PC-9 (cell line): ENCODE measurements around the gene DPEP3. TPM values are rescaled to one million over a fixed set of nuclear protein-coding genes. Genes with fewer than 3 reads are reported as not detected.

Experiments
- BruUV-seq: library from RNA; stranded (reverse); fragments of 400-500 nt; replicated peaks from 2 replicates; lab custom pipeline; 2021; lab: Mats Ljungman, UMichigan
- CTCF ChIA-PET: fragments of 300-600 bp; sonication (Branson Sonifier 250); formaldehyde crosslinking; loops from one replicate; lab custom pipeline; 2022; ENCODE audit warnings: antibody characterized with exemption; lab: Charles Lee
- POLR2A ChIA-PET: fragments of 300-600 bp; sonication (Branson Sonifier 250); formaldehyde crosslinking; loops from one replicate; lab custom pipeline; 2022; ENCODE audit warnings: antibody characterized with exemption; ENCODE audit not compliant: unreplicated experiment; lab: Charles Lee
- DNase-seq, 2 experiments: peaks; one replicate each; pipeline versions ENCODE4 v3.0.0 to v3.0.0-alpha.2; 2015 to 2022; ENCODE audit warnings: mixed read lengths in 1 of 2
- H2AFZ ChIP-seq: fragments of 200-600 bp; sonication (generic); 2 replicates; pipeline ENCODE4 v1.8.1; 2017; ENCODE audit warnings: antibody characterized with exemption
- H3F3A ChIP-seq: fragments of 200-600 bp; sonication (generic); 2 replicates; pipeline ENCODE4 v1.8.1; 2017; ENCODE audit warnings: antibody characterized with exemption, mild to moderate bottlenecking, low read depth; ENCODE audit not compliant: insufficient read depth
- H3K27ac ChIP-seq: fragments of 200-600 bp; sonication (generic); 2 replicates; pipeline ENCODE4 v1.6.1; 2016; ENCODE audit warnings: mixed run types
- H3K27me3 ChIP-seq: fragments of 200-600 bp; sonication (generic); 2 replicates; pipeline ENCODE4 v1.6.1; 2016; ENCODE audit warnings: low read depth, mixed run types; ENCODE audit not compliant: insufficient read depth
- H3K36me3 ChIP-seq: fragments of 200-600 bp; sonication (generic); 2 replicates; pipeline ENCODE4 v1.6.1; 2016; ENCODE audit warnings: low read depth, mixed run types
- H3K4me1 ChIP-seq: fragments of 200-600 bp; sonication (generic); replicated peaks from 2 replicates; pipeline ENCODE4 v1.6.1; 2016; ENCODE audit warnings: mixed run types; ENCODE audit not compliant: insufficient read depth
- H3K4me2 ChIP-seq: fragments of 200-600 bp; sonication (generic); 2 replicates; pipeline ENCODE4 v1.6.1; 2017; ENCODE audit warnings: mixed run types
- H3K4me3 ChIP-seq: fragments of 200-600 bp; sonication (generic); 2 replicates; pipeline ENCODE4 v1.6.1; 2016; ENCODE audit warnings: mixed run types
- H3K79me2 ChIP-seq: fragments of 200-600 bp; sonication (generic); 2 replicates; pipeline ENCODE4 v1.6.1; 2017; ENCODE audit warnings: low read depth, mixed run types
- H3K9me2 ChIP-seq: fragments of 200-600 bp; sonication (generic); 2 replicates; pipeline ENCODE4 v1.8.1; 2017; ENCODE audit warnings: mild to moderate bottlenecking; ENCODE audit not compliant: insufficient read depth
- H3K9me3 ChIP-seq: fragments of 200-600 bp; sonication (generic); 2 replicates; pipeline ENCODE4 v1.8.1; 2016; ENCODE audit warnings: low read depth; ENCODE audit not compliant: insufficient read depth
- H4K20me1 ChIP-seq: fragments of 200-600 bp; sonication (generic); 2 replicates; pipeline ENCODE4 v1.8.1; 2017; ENCODE audit not compliant: insufficient read depth
- EZH2 ChIP-seq: fragments of 200-600 bp; sonication (generic); IDR thresholded peaks from 2 replicates; pipeline ENCODE4 v1.8.0; 2017; ENCODE audit warnings: antibody characterized with exemption, low read depth
- intact Hi-C: fragments of 100-400 bp; cut with micrococcal nuclease; formaldehyde crosslinking; loops from one replicate; pipeline ENCODE4 v1.10.0; 2022; ENCODE audit not compliant: unreplicated experiment
- total RNA-seq: library from RNA; stranded (reverse); gene quantifications from 2 replicates; pipeline ENCODE4 v1.2.3, GENCODE V29; 2021
- TF ChIP-seq, protein P1 (sequence below): fragments of 200-600 bp; sonication (generic); conservative IDR thresholded peaks from 2 replicates; pipeline ENCODE4 v1.6.1; 2017; ENCODE audit warnings: mixed run types, antibody characterized with exemption, mild to moderate bottlenecking, moderate library complexity

Gene DPEP3
- total RNA-seq, 1 experiment from 2014 or later = not detected

DNA sequence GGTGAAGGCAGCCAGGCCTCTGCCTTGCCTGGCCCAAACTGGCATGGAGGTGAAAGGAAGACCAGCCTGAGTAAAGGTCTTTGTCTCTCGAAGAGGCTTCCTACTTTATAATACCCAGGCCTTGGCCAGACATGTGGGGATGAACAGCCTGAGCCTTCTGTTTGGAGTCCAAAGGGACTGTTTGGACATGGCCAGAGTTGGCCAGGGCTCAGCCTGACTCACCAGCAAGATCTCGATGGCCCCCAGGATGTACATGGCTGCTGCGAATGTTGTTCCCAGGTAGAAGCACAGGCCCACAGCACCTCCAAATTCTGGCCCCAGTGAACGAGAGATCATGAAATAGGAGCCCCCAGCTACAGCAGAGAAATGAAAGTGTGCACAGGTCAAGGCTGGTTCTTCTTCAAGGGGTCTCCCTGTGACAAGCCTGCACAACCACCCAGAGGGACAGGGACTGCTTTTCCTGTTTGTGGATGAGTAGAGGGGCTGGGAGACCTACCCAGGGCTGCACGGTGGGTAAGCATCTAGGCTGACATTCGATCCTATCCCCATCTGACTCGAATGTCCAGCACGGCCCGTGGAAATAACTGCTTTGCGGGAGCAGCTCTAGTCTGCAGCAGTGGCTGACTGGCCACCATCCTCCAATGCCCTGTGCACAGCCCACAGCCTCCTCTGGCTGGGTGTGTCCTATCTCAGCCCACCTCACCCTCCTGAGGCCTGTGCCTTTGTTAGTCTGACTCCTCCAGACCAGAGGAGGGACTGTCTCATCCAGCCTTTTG lies 25.7 kb downstream of the DPEP3 start:
- TF ChIP-seq, protein P1, sequence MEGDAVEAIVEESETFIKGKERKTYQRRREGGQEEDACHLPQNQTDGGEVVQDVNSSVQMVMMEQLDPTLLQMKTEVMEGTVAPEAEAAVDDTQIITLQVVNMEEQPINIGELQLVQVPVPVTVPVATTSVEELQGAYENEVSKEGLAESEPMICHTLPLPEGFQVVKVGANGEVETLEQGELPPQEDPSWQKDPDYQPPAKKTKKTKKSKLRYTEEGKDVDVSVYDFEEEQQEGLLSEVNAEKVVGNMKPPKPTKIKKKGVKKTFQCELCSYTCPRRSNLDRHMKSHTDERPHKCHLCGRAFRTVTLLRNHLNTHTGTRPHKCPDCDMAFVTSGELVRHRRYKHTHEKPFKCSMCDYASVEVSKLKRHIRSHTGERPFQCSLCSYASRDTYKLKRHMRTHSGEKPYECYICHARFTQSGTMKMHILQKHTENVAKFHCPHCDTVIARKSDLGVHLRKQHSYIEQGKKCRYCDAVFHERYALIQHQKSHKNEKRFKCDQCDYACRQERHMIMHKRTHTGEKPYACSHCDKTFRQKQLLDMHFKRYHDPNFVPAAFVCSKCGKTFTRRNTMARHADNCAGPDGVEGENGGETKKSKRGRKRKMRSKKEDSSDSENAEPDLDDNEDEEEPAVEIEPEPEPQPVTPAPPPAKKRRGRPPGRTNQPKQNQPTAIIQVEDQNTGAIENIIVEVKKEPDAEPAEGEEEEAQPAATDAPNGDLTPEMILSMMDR = no peak
- no peak for TF ChIP-seq EZH2
- ChIA-PET CTCF (no interaction called here), POLR2A (no interaction called here)
- intact Hi-C loops = no loop called here
- Histone ChIP-seq H3K36me3 (no peaks in the 10 kb centered on the region), H3K27ac (no peak overlapping the region), H3K9me2 (no peaks in the 10 kb centered on the region), H3K27me3 (no peaks in the 10 kb centered on the region), H3K4me1 (no peaks in the 10 kb centered on the region), H3K9me3 (no peaks in the 10 kb centered on the region), H4K20me1 (no peaks in the 10 kb centered on the region), H3K4me3 (no peak overlapping the region), H3F3A (no peaks in the 10 kb centered on the region), H3K79me2 (no peaks in the 10 kb centered on the region), H3K4me2 (no peak overlapping the region), H2AFZ (no peak overlapping the region)
- no TSS peak for BruUV-seq
- no peak for DNase-seq

DNA sequence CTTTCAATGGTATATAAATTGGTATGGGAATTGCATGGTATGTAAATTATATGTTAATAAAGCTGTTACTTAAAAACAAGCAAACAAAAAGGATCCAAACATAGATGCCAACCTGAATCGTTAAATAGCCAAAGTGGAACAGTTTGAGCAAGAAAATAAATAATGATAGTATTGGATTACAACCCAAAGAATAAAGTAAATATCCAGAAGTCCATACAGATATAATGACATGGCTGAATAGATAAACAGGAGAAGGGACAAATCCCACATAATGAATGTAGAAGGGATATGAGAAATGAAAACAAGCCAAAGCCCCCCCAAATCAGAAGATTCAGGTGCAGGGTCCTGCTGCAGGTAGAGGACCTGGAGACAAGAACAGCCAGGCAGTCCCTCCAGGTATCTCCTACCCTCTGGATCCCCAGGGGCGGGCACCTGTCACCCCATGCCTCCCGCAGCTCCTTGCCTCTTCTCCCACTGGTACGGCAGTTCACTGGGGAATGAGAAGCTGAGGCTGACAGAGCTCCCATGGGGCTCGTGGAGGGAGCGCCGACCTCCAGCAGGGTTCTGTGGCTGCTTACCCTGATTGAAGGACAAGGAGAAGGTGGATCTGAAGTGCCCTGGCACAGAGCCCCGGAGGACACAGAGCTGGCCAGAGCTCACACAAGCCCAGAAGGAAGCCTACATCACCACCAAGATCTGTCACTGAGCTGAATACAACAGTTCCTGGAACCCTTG lies 26.5 kb downstream of the DPEP3 start:
- no peaks in the 10 kb centered on the region for H3K36me3 ChIP-seq
- ChIA-PET POLR2A (interaction anchor here (0.5 kb wide), 1 partner anchor 165 kb away, joined by 7 read pairs; no protein-coding TSS in a partner anchor), CTCF (interaction anchor here (0.6 kb wide), 1 partner anchor 263 kb away, joined by 4 read pairs; no protein-coding TSS in a partner anchor)

DNA sequence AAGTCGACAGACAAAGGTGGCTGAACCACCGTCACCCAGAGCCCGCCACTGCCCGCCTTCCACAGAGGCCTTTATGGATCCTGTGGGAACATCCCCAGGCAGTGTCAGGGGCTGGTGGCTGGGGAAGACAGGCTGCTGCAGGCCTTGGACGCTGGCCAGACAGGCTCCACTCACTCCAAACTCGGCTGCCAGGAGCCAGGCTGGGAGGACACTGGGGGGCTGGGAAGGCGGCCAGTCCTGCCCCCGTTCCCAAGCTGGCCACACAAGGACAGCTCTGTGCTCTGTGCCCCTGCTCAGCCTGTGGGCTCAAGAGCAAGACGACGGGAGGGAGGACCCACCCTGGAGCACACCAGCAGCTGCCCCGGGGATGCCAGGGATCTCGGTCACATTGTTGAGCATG lies 28.8 kb downstream of the DPEP3 start:
- CTCF ChIA-PET = no interaction called here
- BruUV-seq = no TSS peak
- DNase-seq = no peak
- no peak overlapping the region for H2AFZ ChIP-seq
- H3K4me1 ChIP-seq = no peaks in the 10 kb centered on the region
- POLR2A ChIA-PET = interaction anchor here (0.7 kb wide), 1 partner anchor 70 kb away, joined by 3 read pairs; no protein-coding TSS in a partner anchor
- no peaks in the 10 kb centered on the region for H3K9me3 ChIP-seq
- no peaks in the 10 kb centered on the region; the same call in 1 of the 2 replicates for H4K20me1 ChIP-seq
- H3K27me3 ChIP-seq = no peaks in the 10 kb centered on the region
- H3K79me2 ChIP-seq = no peaks in the 10 kb centered on the region
- intact Hi-C loops = no loop called here
- H3K27ac ChIP-seq = no peak overlapping the region
- no peaks in the 10 kb centered on the region for H3K9me2 ChIP-seq
- TF ChIP-seq EZH2 = no peak
- no peak overlapping the region for H3K4me3 ChIP-seq
- no peaks in the 10 kb centered on the region for H3K36me3 ChIP-seq
- H3F3A ChIP-seq = no peaks in the 10 kb centered on the region
- H3K4me2 ChIP-seq = no peak overlapping the region

More for the DNA sequence above, 26.5 kb downstream of the DPEP3 start:
- Histone ChIP-seq H3K9me3 (no peaks in the 10 kb centered on the region), H3K27me3 (no peaks in the 10 kb centered on the region), H3K9me2 (no peaks in the 10 kb centered on the region), H3K27ac (no peak overlapping the region), H3K4me3 (no peak overlapping the region), H4K20me1 (no peaks in the 10 kb centered on the region; the same call in 1 of the 2 replicates), H3K4me1 (no peaks in the 10 kb centered on the region), H3K4me2 (no peak overlapping the region), H3F3A (no peaks in the 10 kb centered on the region), H2AFZ (no peak overlapping the region), H3K79me2 (no peaks in the 10 kb centered on the region)
- no TSS peak for BruUV-seq
- no peak for DNase-seq
- intact Hi-C loops = no loop called here
- TF ChIP-seq, protein P1 = no peak
- TF ChIP-seq EZH2 = no peak
